Fibroblast of mammary gland (primary cell): ENCODE data around the gene ENGASE.

Source experiments
- DNase-seq: peaks from one replicate; pipeline ENCODE4 v3.0.0-alpha.2; 2010; ENCODE audit warnings: low read depth
- H3K4me3 ChIP-seq: 2 replicates; pipeline ENCODE4 v1.5.1; 2011; ENCODE audit warnings: low read depth, mild to moderate bottlenecking, low read length, moderate library complexity; ENCODE audit not compliant: control insufficient read depth
- CTCF ChIP-seq: conservative IDR thresholded peaks from 2 replicates; pipeline ENCODE4 v1.5.1; 2011; ENCODE audit warnings: low read depth, low read length, inconsistent platforms; ENCODE audit not compliant: control insufficient read depth, insufficient read depth

Gene ENGASE

GRCh38 chr17:79034931-79035485 lies 39.6 kb upstream of the ENGASE start:
- H3K4me3 ChIP-seq: no peak overlapping the region
- TF ChIP-seq CTCF: no peak
- no peak for DNase-seq

GRCh38 chr17:79035686-79036085 lies 38.9 kb upstream of the ENGASE start:
- DNase-seq: no peak
- TF ChIP-seq CTCF: no peak
- no peak overlapping the region for H3K4me3 ChIP-seq

- no peak for TF ChIP-seq CTCF
- no peak for DNase-seq
- no peak overlapping the region for H3K4me3 ChIP-seq
Observed at GRCh38 chr17:79036181-79036580, 38.4 kb upstream of the ENGASE start.

- peak; percentile 93 for DNase-seq
- H3K4me3 ChIP-seq: no peak overlapping the region
- no peak for TF ChIP-seq CTCF
Observed at GRCh38 chr17:79036596-79036995, 38.0 kb upstream of the ENGASE start.

- no peak for TF ChIP-seq CTCF
- DNase-seq: peak; percentile 99
- no peak overlapping the region for H3K4me3 ChIP-seq
Observed at GRCh38 chr17:79038545-79039135, 36.0 kb upstream of the ENGASE start.

- no peak for TF ChIP-seq CTCF
- no peak overlapping the region for H3K4me3 ChIP-seq
- no peak for DNase-seq
Observed at GRCh38 chr17:79039171-79039570, 35.5 kb upstream of the ENGASE start.

- DNase-seq: no peak
- no peak for TF ChIP-seq CTCF
- no peak overlapping the region for H3K4me3 ChIP-seq
Observed at GRCh38 chr17:79039886-79040285, 34.7 kb upstream of the ENGASE start.
